GM23338 (cell line): ENCODE results near the gene TAF8.

Experiments
- CREB1 ChIP-seq: fragments of 250-450 bp; sonication (Bioruptor Pico); IDR thresholded peaks from 2 replicates; pipeline ENCODE4 v1.5.0; 2020; ENCODE audit warnings: low read depth, mild to moderate bottlenecking, moderate library complexity
- EZH2 ChIP-seq: fragments of 200-600 bp; sonication (generic); IDR thresholded peaks from one replicate; pipeline ENCODE4 v1.8.0; 2017; ENCODE audit warnings: antibody characterized with exemption, mild to moderate bottlenecking, low read depth; ENCODE audit not compliant: unreplicated experiment
- EZH2phosphoT487 ChIP-seq: fragments of 200-600 bp; sonication (generic); IDR thresholded peaks from one replicate; pipeline ENCODE4 v1.8.1; 2018; ENCODE audit warnings: antibody characterized with exemption; ENCODE audit not compliant: unreplicated experiment
- JUNB ChIP-seq: IDR thresholded peaks from one replicate; pipeline ENCODE4 v1.6.1; 2016; ENCODE audit warnings: antibody characterized with exemption; ENCODE audit not compliant: unreplicated experiment
- NANOG ChIP-seq: IDR thresholded peaks from 2 replicates; pipeline ENCODE4 v1.6.1; 2016; ENCODE audit warnings: antibody characterized with exemption, borderline replicate concordance
- POLR2AphosphoS5 ChIP-seq: IDR thresholded peaks from 2 replicates; pipeline ENCODE4 v1.6.1; 2016; ENCODE audit warnings: antibody characterized with exemption, low read depth
- ZNF114 ChIP-seq: fragments of 250-450 bp; sonication (Bioruptor Pico); IDR thresholded peaks from 2 replicates; pipeline ENCODE4 v1.5.0; 2020; ENCODE audit warnings: mild to moderate bottlenecking, moderate library complexity
- ZNF331 ChIP-seq: fragments of 250-450 bp; sonication (Bioruptor Pico); IDR thresholded peaks from 2 replicates; pipeline ENCODE4 v1.5.0; 2020; ENCODE audit warnings: low read depth, mild to moderate bottlenecking, moderate library complexity
- TF ChIP-seq, protein P1 (sequence below), 2 experiments: fragments of 200-600 bp in 1 of 2; sonication (generic) in 1 of 2; conservative IDR thresholded peaks; 2 replicates each; pipeline versions ENCODE4 v1.5.1 to v1.6.1; 2016 to 2017; ENCODE audit warnings: antibody characterized with exemption in 2 of 2, low read depth in 2 of 2, mild to moderate bottlenecking in 2 of 2, moderate library complexity in 1 of 2
- TF ChIP-seq, protein P2 (sequence below): IDR thresholded peaks from one replicate; pipeline ENCODE4 v1.6.1; 2018; ENCODE audit warnings: antibody characterized with exemption; ENCODE audit not compliant: unreplicated experiment
- TF ChIP-seq, protein P3 (sequence below): IDR thresholded peaks from 2 replicates; pipeline ENCODE4 v1.6.1; 2016; ENCODE audit warnings: antibody characterized with exemption
- TF ChIP-seq, protein P4 (sequence below): fragments of 250-450 bp; sonication (Bioruptor Pico); IDR thresholded peaks from 2 replicates; pipeline ENCODE4 v1.5.0; 2020; ENCODE audit warnings: mild to moderate bottlenecking, moderate library complexity

DNA sequence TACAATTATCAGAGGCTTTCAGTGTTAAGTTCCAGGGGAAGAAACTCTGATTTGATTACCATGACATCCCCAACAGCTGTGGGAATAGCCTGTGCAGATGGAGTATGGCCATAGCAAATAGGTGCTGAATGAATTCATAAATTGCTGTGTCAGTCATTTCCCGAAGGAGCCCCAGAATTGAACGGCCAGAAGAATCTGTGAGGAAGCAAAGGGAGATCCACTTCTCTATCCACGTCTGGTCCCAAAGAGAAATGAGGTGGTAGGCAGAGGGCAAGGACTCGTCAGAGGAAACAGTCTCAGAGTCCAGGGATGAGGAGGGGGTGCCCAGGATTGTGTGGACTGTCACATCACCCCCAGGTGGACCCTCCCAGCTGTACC, 3.1 kb upstream of the TAF8 start:
- TF ChIP-seq EZH2phosphoT487 = no peak
- TF ChIP-seq, protein P1, sequence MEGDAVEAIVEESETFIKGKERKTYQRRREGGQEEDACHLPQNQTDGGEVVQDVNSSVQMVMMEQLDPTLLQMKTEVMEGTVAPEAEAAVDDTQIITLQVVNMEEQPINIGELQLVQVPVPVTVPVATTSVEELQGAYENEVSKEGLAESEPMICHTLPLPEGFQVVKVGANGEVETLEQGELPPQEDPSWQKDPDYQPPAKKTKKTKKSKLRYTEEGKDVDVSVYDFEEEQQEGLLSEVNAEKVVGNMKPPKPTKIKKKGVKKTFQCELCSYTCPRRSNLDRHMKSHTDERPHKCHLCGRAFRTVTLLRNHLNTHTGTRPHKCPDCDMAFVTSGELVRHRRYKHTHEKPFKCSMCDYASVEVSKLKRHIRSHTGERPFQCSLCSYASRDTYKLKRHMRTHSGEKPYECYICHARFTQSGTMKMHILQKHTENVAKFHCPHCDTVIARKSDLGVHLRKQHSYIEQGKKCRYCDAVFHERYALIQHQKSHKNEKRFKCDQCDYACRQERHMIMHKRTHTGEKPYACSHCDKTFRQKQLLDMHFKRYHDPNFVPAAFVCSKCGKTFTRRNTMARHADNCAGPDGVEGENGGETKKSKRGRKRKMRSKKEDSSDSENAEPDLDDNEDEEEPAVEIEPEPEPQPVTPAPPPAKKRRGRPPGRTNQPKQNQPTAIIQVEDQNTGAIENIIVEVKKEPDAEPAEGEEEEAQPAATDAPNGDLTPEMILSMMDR (conservative IDR thresholded peaks at IDR 0.05; ENCODE audit: low read depth in 2 of 2) = no peak
- TF ChIP-seq EZH2 = no peak
- TF ChIP-seq CREB1 = no peak
- no peak for TF ChIP-seq JUNB
- TF ChIP-seq, protein P2, sequence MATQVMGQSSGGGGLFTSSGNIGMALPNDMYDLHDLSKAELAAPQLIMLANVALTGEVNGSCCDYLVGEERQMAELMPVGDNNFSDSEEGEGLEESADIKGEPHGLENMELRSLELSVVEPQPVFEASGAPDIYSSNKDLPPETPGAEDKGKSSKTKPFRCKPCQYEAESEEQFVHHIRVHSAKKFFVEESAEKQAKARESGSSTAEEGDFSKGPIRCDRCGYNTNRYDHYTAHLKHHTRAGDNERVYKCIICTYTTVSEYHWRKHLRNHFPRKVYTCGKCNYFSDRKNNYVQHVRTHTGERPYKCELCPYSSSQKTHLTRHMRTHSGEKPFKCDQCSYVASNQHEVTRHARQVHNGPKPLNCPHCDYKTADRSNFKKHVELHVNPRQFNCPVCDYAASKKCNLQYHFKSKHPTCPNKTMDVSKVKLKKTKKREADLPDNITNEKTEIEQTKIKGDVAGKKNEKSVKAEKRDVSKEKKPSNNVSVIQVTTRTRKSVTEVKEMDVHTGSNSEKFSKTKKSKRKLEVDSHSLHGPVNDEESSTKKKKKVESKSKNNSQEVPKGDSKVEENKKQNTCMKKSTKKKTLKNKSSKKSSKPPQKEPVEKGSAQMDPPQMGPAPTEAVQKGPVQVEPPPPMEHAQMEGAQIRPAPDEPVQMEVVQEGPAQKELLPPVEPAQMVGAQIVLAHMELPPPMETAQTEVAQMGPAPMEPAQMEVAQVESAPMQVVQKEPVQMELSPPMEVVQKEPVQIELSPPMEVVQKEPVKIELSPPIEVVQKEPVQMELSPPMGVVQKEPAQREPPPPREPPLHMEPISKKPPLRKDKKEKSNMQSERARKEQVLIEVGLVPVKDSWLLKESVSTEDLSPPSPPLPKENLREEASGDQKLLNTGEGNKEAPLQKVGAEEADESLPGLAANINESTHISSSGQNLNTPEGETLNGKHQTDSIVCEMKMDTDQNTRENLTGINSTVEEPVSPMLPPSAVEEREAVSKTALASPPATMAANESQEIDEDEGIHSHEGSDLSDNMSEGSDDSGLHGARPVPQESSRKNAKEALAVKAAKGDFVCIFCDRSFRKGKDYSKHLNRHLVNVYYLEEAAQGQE = no peak
- TF ChIP-seq POLR2AphosphoS5 = no peak
- TF ChIP-seq, protein P3, sequence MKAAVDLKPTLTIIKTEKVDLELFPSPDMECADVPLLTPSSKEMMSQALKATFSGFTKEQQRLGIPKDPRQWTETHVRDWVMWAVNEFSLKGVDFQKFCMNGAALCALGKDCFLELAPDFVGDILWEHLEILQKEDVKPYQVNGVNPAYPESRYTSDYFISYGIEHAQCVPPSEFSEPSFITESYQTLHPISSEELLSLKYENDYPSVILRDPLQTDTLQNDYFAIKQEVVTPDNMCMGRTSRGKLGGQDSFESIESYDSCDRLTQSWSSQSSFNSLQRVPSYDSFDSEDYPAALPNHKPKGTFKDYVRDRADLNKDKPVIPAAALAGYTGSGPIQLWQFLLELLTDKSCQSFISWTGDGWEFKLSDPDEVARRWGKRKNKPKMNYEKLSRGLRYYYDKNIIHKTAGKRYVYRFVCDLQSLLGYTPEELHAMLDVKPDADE = no peak
- TF ChIP-seq ZNF331 (CRISPR knock-in tag) = no peak
- TF ChIP-seq ZNF114 = no peak
- TF ChIP-seq, protein P4, sequence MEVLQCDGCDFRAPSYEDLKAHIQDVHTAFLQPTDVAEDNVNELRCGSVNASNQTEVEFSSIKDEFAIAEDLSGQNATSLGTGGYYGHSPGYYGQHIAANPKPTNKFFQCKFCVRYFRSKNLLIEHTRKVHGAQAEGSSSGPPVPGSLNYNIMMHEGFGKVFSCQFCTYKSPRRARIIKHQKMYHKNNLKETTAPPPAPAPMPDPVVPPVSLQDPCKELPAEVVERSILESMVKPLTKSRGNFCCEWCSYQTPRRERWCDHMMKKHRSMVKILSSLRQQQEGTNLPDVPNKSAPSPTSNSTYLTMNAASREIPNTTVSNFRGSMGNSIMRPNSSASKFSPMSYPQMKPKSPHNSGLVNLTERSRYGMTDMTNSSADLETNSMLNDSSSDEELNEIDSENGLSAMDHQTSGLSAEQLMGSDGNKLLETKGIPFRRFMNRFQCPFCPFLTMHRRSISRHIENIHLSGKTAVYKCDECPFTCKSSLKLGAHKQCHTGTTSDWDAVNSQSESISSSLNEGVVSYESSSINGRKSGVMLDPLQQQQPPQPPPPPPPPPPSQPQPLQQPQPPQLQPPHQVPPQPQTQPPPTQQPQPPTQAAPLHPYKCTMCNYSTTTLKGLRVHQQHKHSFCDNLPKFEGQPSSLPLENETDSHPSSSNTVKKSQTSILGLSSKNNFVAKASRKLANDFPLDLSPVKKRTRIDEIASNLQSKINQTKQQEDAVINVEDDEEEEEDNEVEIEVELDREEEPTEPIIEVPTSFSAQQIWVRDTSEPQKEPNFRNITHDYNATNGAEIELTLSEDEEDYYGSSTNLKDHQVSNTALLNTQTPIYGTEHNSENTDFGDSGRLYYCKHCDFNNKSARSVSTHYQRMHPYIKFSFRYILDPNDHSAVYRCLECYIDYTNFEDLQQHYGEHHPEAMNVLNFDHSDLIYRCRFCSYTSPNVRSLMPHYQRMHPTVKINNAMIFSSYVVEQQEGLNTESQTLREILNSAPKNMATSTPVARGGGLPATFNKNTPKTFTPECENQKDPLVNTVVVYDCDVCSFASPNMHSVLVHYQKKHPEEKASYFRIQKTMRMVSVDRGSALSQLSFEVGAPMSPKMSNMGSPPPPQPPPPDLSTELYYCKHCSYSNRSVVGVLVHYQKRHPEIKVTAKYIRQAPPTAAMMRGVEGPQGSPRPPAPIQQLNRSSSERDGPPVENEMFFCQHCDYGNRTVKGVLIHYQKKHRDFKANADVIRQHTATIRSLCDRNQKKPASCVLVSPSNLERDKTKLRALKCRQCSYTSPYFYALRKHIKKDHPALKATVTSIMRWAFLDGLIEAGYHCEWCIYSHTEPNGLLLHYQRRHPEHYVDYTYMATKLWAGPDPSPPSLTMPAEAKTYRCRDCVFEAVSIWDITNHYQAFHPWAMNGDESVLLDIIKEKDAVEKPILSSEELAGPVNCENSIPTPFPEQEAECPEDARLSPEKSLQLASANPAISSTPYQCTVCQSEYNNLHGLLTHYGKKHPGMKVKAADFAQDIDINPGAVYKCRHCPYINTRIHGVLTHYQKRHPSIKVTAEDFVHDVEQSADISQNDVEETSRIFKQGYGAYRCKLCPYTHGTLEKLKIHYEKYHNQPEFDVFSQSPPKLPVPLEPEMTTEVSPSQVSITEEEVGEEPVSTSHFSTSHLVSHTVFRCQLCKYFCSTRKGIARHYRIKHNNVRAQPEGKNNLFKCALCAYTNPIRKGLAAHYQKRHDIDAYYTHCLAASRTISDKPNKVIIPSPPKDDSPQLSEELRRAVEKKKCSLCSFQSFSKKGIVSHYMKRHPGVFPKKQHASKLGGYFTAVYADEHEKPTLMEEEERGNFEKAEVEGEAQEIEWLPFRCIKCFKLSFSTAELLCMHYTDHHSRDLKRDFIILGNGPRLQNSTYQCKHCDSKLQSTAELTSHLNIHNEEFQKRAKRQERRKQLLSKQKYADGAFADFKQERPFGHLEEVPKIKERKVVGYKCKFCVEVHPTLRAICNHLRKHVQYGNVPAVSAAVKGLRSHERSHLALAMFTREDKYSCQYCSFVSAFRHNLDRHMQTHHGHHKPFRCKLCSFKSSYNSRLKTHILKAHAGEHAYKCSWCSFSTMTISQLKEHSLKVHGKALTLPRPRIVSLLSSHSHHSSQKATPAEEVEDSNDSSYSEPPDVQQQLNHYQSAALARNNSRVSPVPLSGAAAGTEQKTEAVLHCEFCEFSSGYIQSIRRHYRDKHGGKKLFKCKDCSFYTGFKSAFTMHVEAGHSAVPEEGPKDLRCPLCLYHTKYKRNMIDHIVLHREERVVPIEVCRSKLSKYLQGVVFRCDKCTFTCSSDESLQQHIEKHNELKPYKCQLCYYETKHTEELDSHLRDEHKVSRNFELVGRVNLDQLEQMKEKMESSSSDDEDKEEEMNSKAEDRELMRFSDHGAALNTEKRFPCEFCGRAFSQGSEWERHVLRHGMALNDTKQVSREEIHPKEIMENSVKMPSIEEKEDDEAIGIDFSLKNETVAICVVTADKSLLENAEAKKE (CRISPR knock-in tag) = no peak
- no peak for TF ChIP-seq NANOG
